ENCODE measurements around the gene CFAP92. TPM values are rescaled to one million over a fixed set of nuclear protein-coding genes. Genes with fewer than 3 reads are reported as not detected.

CFAP92 gene
- total RNA-seq, 1 experiment from 2014 or later: 0.18 TPM

GRCh38 chr3:128956440-128956839 is 37.4 kb downstream of the CFAP92 start:
- H3K27ac ChIP-seq (ENCODE audit: low read length): no peak overlapping the region
- in situ Hi-C loops (cut with HindIII; ENCODE audit: low pct_unique_long_range_greater_than_20kb, low sequenced_read_pairs): no loop called here
- TF ChIP-seq REST (IDR thresholded peaks at IDR 0.05; ENCODE audit: insufficient read depth in 1 of 2, low read depth in 2 of 2, low read length in 1 of 2) (no peak), POLR2AphosphoS5 (IDR thresholded peaks at IDR 0.05; ENCODE audit: low read depth, low read length) (no peak), SIN3A (IDR thresholded peaks at IDR 0.05; ENCODE audit: borderline replicate concordance, insufficient read depth, low read depth, low read length) (no peak), TCF7L2 (IDR thresholded peaks at IDR 0.05; ENCODE audit: low read depth, low read length) (no peak), CTCF (IDR thresholded peaks at IDR 0.05) (no peak)
- no peaks in the 10 kb centered on the region for H3K27me3 ChIP-seq (ENCODE audit: control insufficient read depth, insufficient read depth, low read length)
- no peak for DNase-seq (ENCODE audit: low read depth, low spot score)
- no peaks in the 10 kb centered on the region for H3K4me1 ChIP-seq (ENCODE audit: control insufficient read depth, insufficient read depth, low read length)
- peaks cover 8% of the 10 kb centered on the region; the same call in 1 of the 2 replicates for H3K9me3 ChIP-seq (ENCODE audit: control insufficient read depth, insufficient read depth, low read depth, low read length)
- POLR2A ChIA-PET: interaction anchor here (0.5 kb wide), 1 partner anchor 264 kb away, joined by 5 read pairs; no protein-coding TSS in a partner anchor
- no peaks in the 10 kb centered on the region for H3K36me3 ChIP-seq (ENCODE audit: control insufficient read depth, insufficient read depth, low read length)
- H3K4me3 ChIP-seq (ENCODE audit: low read depth in 2 of 2, low read length in 2 of 2): no peak overlapping the region
- intact Hi-C loops (cut with micrococcal nuclease; ENCODE audit: unreplicated experiment): no loop called here
- no TSS peak for BruUV-seq (replicated peaks)
- no peak for ATAC-seq
- CTCF ChIA-PET: no interaction called here

- ATAC-seq: peak; percentile 89
Measured at GRCh38 chr3:128950223-128950938, 43.5 kb downstream of the CFAP92 start.

More at GRCh38 chr3:128950223-128950938, 43.5 kb downstream of the CFAP92 start:
- no peak overlapping the region for H3K4me3 ChIP-seq (ENCODE audit: low read depth in 2 of 2, low read length in 2 of 2)
- no peak for DNase-seq (ENCODE audit: low read depth, low spot score)
- intact Hi-C loops (cut with micrococcal nuclease; ENCODE audit: unreplicated experiment) (no loop called here), in situ Hi-C loops (cut with HindIII; ENCODE audit: low pct_unique_long_range_greater_than_20kb, low sequenced_read_pairs) (no loop called here)
- BruUV-seq (replicated peaks): no TSS peak
- TF ChIP-seq CTCF (IDR thresholded peaks at IDR 0.05) (no peak), SIN3A (IDR thresholded peaks at IDR 0.05; ENCODE audit: borderline replicate concordance, insufficient read depth, low read depth, low read length) (no peak), TCF7L2 (IDR thresholded peaks at IDR 0.05; ENCODE audit: low read depth, low read length) (no peak), REST (IDR thresholded peaks at IDR 0.05; ENCODE audit: insufficient read depth in 1 of 2, low read depth in 2 of 2, low read length in 1 of 2) (no peak), POLR2AphosphoS5 (IDR thresholded peaks at IDR 0.05; ENCODE audit: low read depth, low read length) (no peak)
- no peaks in the 10 kb centered on the region for H3K4me1 ChIP-seq (ENCODE audit: control insufficient read depth, insufficient read depth, low read length)
- no peaks in the 10 kb centered on the region for H3K9me3 ChIP-seq (ENCODE audit: control insufficient read depth, insufficient read depth, low read depth, low read length)
- H3K27ac ChIP-seq (ENCODE audit: low read length): no peak overlapping the region
- POLR2A ChIA-PET: interaction anchor here (0.6 kb wide), 1 partner anchor 197 kb away, joined by 5 read pairs; no protein-coding TSS in a partner anchor
- CTCF ChIA-PET: interaction anchor here (0.6 kb wide), 1 partner anchor 20 kb away, joined by 3 read pairs; no protein-coding TSS in a partner anchor
- H3K36me3 ChIP-seq (ENCODE audit: control insufficient read depth, insufficient read depth, low read length): no peaks in the 10 kb centered on the region
- H3K27me3 ChIP-seq (ENCODE audit: control insufficient read depth, insufficient read depth, low read length): no peaks in the 10 kb centered on the region

All from Panc1 (cell line).